Prostate gland (tissue), 2 donors: Measurements from ENCODE around the gene SLC22A12. TPM values are rescaled to one million over a fixed set of nuclear protein-coding genes. Genes with fewer than 3 reads are reported as not detected.

Source experiments
- DNase-seq: peaks from one replicate; pipeline ENCODE4 v3.0.0-alpha.2; 2019; ENCODE audit warnings: low spot score
- H3K27ac ChIP-seq, 2 donors: fragments of 200-600 bp; sonication (generic); 2 replicates each; pipeline ENCODE4 v1.5.1; 2017 to 2019
- H3K27me3 ChIP-seq: fragments of 200-600 bp; sonication (generic); replicated peaks from 2 replicates; pipeline ENCODE4 v1.5.1; 2019; ENCODE audit not compliant: insufficient read depth
- H3K36me3 ChIP-seq, 2 donors: fragments of 200-600 bp; sonication (generic); 1 replicate in 1 of 2; 2 replicates in 1 of 2; pipeline versions ENCODE4 v1.5.1 to v1.8.1; 2017 to 2019
- H3K4me1 ChIP-seq: fragments of 200-600 bp; sonication (generic); replicated peaks from 2 replicates; pipeline ENCODE4 v1.5.1; 2019
- H3K4me3 ChIP-seq, 2 donors: fragments of 200-600 bp; sonication (generic); 2 replicates each; pipeline ENCODE4 v1.5.1; 2017 to 2019
- H3K9me3 ChIP-seq: fragments of 200-600 bp; sonication (generic); 2 replicates; pipeline ENCODE4 v1.5.1; 2017
- POLR2A ChIP-seq: fragments of 450-650 bp; IDR thresholded peaks from one replicate; pipeline ENCODE4 v1.6.1; 2016; ENCODE audit warnings: antibody characterized with exemption, mild to moderate bottlenecking
- POLR2AphosphoS5 ChIP-seq: sonication (generic); formaldehyde crosslinking; IDR thresholded peaks from one replicate; pipeline ENCODE4 v1.6.1; 2017; ENCODE audit warnings: antibody characterized with exemption
- WGBS: methylation state at CpG from one replicate; pipeline ENCODE4 v1.1.5; 2018; 5-methylcytosine and 5-hydroxymethylcytosine counted together
- intact Hi-C: fragments of 100-400 bp; cut with DNase I; formaldehyde crosslinking; loops from one replicate; pipeline ENCODE4 v1.14.2; 2022
- total RNA-seq, 2 donors: library from RNA; depleted of rRNA; stranded (reverse); fragments of >200 nt; gene quantifications; one replicate each; pipeline ENCODE4 v1.1.0, GENCODE V29; 2016
- TF ChIP-seq, protein P1 (sequence below), 4 experiments: fragments of 200-600 bp in 2 of 4; fragments of 450-650 bp in 2 of 4; sonication (generic) in 2 of 4; IDR thresholded peaks; 1 replicate in 3 of 4; 2 replicates in 1 of 4; pipeline ENCODE4 v1.5.1; 2016 to 2019; ENCODE audit warnings: antibody characterized with exemption in 4 of 4, mild to moderate bottlenecking in 2 of 4, moderate library complexity in 2 of 4

The SLC22A12 gene
- total RNA-seq, 2 donors from 2014 or later = not detected

DNA sequence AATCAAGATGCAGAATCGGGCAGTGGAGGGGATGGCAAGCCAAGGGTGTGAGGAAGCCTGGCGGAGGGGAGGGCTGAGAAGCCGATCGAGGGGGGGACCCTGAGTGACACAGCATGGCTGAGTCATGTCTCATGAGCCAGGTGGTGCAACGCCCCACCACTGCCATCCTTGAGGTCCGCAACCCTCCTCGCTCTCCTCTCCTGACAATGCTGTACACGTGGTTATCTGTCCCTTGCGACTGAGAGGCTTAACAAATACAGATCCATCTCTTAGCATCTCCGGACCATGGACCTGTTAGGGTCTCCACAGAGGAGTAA, 14.2 kb downstream of the SLC22A12 start:
- Histone ChIP-seq H3K27ac (no peak overlapping the region), H3K4me1 (no peaks in the 10 kb centered on the region), H3K4me3 (no peak overlapping the region), H3K9me3 (no peaks in the 10 kb centered on the region), H3K36me3 (no peaks in the 10 kb centered on the region), H3K27me3 (no peaks in the 10 kb centered on the region)
- 75% methylated on average over 10 of the region's 10 CpGs for WGBS
- DNase-seq = no peak
- intact Hi-C loops = no loop called here
- TF ChIP-seq POLR2A (no peak), POLR2AphosphoS5 (no peak)
- TF ChIP-seq, protein P1, sequence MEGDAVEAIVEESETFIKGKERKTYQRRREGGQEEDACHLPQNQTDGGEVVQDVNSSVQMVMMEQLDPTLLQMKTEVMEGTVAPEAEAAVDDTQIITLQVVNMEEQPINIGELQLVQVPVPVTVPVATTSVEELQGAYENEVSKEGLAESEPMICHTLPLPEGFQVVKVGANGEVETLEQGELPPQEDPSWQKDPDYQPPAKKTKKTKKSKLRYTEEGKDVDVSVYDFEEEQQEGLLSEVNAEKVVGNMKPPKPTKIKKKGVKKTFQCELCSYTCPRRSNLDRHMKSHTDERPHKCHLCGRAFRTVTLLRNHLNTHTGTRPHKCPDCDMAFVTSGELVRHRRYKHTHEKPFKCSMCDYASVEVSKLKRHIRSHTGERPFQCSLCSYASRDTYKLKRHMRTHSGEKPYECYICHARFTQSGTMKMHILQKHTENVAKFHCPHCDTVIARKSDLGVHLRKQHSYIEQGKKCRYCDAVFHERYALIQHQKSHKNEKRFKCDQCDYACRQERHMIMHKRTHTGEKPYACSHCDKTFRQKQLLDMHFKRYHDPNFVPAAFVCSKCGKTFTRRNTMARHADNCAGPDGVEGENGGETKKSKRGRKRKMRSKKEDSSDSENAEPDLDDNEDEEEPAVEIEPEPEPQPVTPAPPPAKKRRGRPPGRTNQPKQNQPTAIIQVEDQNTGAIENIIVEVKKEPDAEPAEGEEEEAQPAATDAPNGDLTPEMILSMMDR (IDR thresholded peaks at IDR 0.05) = no peak

DNA sequence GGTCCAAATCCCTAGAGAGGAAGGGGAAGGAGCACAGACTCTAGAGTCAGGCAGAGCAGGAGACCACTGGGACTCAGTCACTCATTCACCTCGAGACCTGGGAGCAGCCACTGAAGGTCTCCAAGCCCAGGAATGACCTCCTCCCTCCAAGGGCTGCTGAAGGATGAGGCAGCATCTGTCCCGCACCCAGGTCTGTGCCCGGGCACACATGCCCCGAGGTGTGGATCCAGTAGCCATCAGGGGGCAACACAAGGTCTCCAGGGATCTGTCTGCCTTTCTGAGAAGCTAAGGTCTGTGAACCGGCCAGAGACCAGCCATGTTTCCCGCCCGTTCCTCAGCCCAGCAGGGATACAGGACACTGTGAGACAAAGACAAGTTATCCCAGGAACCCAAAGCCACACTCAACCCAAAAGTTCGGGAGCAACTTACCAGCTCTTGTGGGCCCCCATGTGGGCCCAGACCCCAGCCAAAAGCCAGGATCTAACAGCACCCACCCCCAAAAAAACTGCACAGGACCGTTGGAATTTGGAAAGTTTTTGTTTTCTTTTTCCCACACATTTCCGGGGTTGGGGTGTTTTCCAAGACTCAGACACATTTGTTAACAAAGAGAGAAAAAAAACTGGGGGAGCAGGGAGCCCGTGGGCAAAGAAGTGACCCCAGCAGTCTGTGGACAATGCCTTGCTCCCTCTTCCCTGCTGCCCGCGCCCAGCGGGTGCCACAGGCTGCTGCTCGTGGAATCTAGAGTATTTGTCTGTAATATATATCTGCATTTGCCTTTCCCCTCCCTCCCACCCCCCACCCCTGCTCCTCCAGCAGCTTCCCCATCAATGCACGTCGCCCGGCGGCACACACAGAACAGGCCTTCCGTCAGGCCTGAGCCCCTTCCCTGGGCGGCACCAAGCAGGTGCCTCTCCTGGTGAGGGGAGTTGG, 14.9 kb downstream of the SLC22A12 start:
- no peaks in the 10 kb centered on the region for H3K27me3 ChIP-seq
- H3K36me3 ChIP-seq = no peaks in the 10 kb centered on the region
- H3K4me3 ChIP-seq = no peak overlapping the region
- 73% methylated on average over 15 of the region's 21 CpGs for WGBS
- H3K4me1 ChIP-seq = no peaks in the 10 kb centered on the region
- no peak overlapping the region for H3K27ac ChIP-seq
- TF ChIP-seq POLR2A (no peak), POLR2AphosphoS5 (no peak)
- TF ChIP-seq, protein P1 (IDR thresholded peaks at IDR 0.05) = no peak
- no peak for DNase-seq
- intact Hi-C loops = no loop called here
- no peaks in the 10 kb centered on the region for H3K9me3 ChIP-seq

DNA sequence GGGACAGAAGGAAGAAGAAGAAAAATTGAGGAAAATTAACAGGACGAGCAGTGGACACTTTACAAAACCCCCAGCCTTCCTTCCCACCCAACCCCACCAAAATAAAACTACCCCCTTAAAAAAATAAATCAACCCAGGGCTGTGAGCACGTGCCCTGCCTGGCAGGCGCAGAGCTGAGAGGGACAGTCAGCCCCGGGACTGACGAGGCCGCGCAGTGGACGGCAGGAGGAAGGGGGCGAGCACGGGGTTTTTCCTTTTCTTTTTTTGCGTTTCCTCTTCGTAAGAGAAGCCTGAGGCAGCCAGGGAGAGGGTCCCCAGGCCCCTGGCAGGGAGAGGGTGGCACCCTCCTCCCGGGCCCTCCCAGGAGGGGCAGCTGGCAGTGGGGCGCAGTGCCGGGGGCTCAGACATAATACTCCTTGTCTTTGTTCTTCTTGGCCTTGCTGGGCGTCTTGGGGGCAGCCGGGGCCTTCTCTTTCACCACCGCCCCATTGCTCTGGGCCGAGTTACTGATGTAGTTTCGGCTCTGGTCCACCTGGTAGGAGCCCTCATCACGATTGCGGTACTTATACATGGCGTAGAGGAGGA, 15.9 kb downstream of the SLC22A12 start:
- H3K27ac ChIP-seq = no peak overlapping the region
- WGBS = 83% methylated on average over 22 of the region's 23 CpGs

DNA sequence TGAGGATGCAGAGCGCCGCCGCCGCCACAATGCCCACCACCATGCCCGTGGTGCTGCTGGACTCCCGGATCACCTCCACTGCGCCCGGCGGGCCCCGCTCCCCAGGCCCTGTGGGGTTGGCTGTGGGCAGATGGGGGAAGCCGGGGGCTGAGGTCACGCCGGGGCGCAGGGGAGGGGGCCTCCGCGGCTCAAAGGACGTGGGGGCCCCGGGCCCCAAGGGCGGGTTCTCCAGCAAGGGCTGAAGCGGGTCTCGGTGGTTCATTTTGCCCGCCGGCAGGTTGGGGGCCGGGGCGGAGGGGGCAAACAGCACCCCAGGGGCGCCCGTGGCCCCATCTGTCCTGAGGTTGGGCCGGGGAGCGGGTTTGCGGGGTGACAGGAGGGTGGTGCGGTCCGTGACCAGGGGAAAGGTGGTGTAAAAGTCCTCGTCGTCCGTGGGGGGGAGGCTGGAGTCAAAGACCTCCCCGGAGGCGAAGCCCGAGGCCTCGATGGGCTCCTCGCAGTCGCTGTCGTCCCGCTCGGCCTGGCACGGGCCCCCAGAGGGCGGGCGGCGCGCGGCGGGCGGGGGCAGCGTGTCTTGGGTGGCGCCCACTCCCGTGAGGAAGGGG, 16.5 kb downstream of the SLC22A12 start:
- TF ChIP-seq, protein P1 (IDR thresholded peaks at IDR 0.05) = no peak
- TF ChIP-seq POLR2A (no peak), POLR2AphosphoS5 (no peak)
- H3K36me3 ChIP-seq = no peaks in the 10 kb centered on the region
- intact Hi-C loops = no loop called here
- H3K4me1 ChIP-seq = no peaks in the 10 kb centered on the region
- peak overlapping the region; percentile 10 to 14 for H3K4me3 ChIP-seq
- no peak for DNase-seq
- H3K27ac ChIP-seq = no peak overlapping the region
- no peaks in the 10 kb centered on the region for H3K27me3 ChIP-seq
- 82% methylated on average over 6 of the region's 55 CpGs for WGBS
- H3K9me3 ChIP-seq = no peaks in the 10 kb centered on the region

More for the DNA sequence above, 15.9 kb downstream of the SLC22A12 start:
- H3K27me3 ChIP-seq = no peaks in the 10 kb centered on the region
- H3K36me3 ChIP-seq = no peaks in the 10 kb centered on the region
- TF ChIP-seq POLR2AphosphoS5 (no peak), POLR2A (no peak)
- TF ChIP-seq, protein P1 (IDR thresholded peaks at IDR 0.05) = no peak
- no peak overlapping the region for H3K4me3 ChIP-seq
- intact Hi-C loops = no loop called here
- no peaks in the 10 kb centered on the region for H3K4me1 ChIP-seq
- DNase-seq = no peak
- H3K9me3 ChIP-seq = no peaks in the 10 kb centered on the region
